ENCODE data around the gene TMEM82.

DNA sequence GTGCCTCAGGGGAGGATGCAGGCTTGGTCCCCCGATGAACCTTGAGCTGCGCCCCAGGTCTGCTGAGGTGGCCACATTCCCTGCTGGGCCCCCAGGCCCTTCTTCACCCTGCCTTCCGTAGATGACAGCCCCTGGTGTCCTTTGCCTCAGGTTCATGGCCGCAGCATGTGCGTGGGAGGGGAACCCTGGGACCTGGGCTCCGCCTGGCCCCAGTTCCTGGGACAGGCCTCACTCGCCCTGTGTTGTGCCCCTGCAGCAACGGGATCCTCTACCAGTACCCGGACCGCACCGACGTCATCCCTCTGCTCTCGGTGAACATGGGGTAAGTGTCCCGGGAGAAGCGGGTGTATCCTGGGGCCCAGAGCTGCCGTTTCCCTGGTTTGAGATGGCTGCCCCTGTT is 11.4 kb upstream of the TMEM82 start:
- no peak for TF ChIP-seq CTCF (IDR thresholded peaks at IDR 0.05)
- TF ChIP-seq POLR2A (IDR thresholded peaks at IDR 0.05) = no peak

All from esophagus squamous epithelium (tissue), 4 donors.